ENCODE data around the gene BRD4.

- peak; percentile 42 for TF ChIP-seq CTCF (IDR thresholded peaks at IDR 0.05; ENCODE audit: borderline replicate concordance, extremely low read depth, low read length, poor library complexity, severe bottlenecking)
- no peak for TF ChIP-seq EZH2 (IDR thresholded peaks at IDR 0.05; ENCODE audit: borderline replicate concordance, low read depth, low read length, severe bottlenecking)
Measured at GRCh38 chr19:15251749-15252397, 80.5 kb downstream of the BRD4 start.

Measured in DND-41 (cell line).